WI38 (cell line): ENCODE data around the gene AMZ1.

Source experiments
- H3K4me3 ChIP-seq: 2 replicates; pipeline ENCODE4 v1.5.1; 2011; ENCODE audit warnings: low read depth, mild to moderate bottlenecking, control low read depth, low read length
- CTCF ChIP-seq: IDR thresholded peaks from 2 replicates; pipeline ENCODE4 v1.5.1; 2012; ENCODE audit warnings: low read depth, mild to moderate bottlenecking, control low read depth, low read length

AMZ1 gene

GRCh38 chr7:2646680-2647571 is 41.1 kb upstream of the AMZ1 start:
- no peak for TF ChIP-seq CTCF
- H3K4me3 ChIP-seq = no peak overlapping the region

GRCh38 chr7:2647594-2648172 is 40.3 kb upstream of the AMZ1 start:
- no peak for TF ChIP-seq CTCF
- H3K4me3 ChIP-seq = no peak overlapping the region

- TF ChIP-seq CTCF = no peak
- no peak overlapping the region for H3K4me3 ChIP-seq
These were observed 38.7 kb upstream of the AMZ1 start for GRCh38 chr7:2649139-2649838.

GRCh38 chr7:2649991-2650390 is 38.0 kb upstream of the AMZ1 start:
- H3K4me3 ChIP-seq = no peak overlapping the region
- no peak for TF ChIP-seq CTCF

GRCh38 chr7:2650451-2650850 is 37.6 kb upstream of the AMZ1 start:
- TF ChIP-seq CTCF = no peak
- H3K4me3 ChIP-seq = no peak overlapping the region

GRCh38 chr7:2651336-2651735 is 36.7 kb upstream of the AMZ1 start:
- no peak overlapping the region for H3K4me3 ChIP-seq
- 0 out of 2 replicates have a peak, but pooled peaks have one; percentile 4 for TF ChIP-seq CTCF
